ENCODE measurements around the gene TPPP3.

TPPP3 gene

DNA sequence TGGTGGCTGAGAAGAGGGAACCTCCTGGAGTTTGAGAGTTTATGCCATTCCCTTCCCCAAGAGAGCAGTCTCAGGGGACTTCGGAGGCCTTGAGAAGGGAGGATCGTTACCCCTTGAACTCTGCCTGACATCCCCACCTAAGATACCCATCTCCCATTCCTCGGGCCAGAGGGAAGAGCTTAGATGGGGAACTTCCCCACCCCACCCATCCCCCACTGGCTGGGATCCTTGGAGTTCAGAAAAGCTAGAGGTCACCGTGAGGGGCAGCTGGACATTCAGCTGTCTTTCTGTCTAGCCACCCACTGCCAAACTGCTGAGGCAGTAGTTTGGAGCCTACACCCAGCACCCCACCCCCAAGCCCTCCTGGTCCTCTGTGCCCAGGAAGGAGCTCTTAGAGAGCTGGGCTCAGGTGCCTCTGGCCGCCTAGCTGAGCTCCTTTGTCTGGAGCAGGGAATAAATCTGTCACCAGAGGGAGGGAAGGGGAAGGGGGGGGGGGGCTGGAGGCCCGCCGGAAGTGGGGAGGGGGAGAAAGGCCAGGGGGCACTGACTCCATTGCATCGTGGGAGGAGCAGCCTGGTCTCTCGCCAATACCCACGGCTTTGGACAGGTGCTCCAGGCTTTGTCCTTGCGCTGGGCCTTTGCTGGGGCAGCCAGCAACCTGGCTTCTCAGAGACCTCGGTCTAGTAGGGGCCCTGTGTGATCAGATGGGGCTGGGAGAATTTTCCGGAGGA lies 38.6 kb upstream of the TPPP3 start:
- Histone ChIP-seq H3K27me3 (ENCODE audit: control insufficient read depth, insufficient read depth, low read length) (no peaks in the 10 kb centered on the region), H3K4me1 (ENCODE audit: control insufficient read depth, insufficient read depth, low read length) (no peaks in the 10 kb centered on the region), H3K27ac (ENCODE audit: low read depth, low read length) (no peak overlapping the region), H3K36me3 (ENCODE audit: control insufficient read depth, insufficient read depth, low read length) (peaks cover under 1% of the 10 kb centered on the region), H3K4me3 (ENCODE audit: low read length) (peak overlapping the region; percentile 66), H3K9ac (ENCODE audit: low read length) (peak overlapping the region; percentile 60)

DNA sequence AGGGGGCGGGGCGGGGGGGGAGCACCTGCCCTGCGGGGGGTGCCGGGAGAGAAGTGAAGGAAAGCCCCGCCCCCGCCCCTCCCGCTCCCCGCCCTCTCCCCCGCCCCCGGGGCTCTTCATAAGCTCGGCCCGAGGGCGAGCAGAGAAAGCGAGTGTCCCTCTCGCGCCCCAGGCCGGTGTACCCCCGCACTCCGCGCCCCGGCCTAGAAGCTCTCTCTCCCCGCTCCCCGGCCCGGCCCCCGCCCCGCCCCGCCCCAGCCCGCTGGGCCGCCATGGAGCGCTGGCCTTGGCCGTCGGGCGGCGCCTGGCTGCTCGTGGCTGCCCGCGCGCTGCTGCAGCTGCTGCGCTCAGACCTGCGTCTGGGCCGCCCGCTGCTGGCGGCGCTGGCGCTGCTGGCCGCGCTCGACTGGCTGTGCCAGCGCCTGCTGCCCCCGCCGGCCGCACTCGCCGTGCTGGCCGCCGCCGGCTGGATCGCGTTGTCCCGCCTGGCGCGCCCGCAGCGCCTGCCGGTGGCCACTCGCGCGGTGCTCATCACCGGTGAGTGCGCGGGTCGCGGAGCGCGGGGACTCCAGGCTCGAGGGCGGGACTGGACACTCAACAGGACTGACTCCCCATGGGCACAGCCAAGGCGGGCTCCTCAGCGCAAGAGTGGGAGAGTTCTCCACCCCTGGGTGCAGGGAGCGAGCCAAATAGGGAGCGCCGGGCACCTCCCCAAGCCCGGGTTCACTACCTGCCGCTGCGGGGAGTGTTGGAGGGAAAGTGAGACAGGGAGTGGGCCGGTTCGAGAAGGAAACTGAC lies 37.9 kb upstream of the TPPP3 start, which contains the start of gene HSD11B2:
TSS of gene HSD11B2 (plus strand) at position 145 of the 798 bp plus-strand sequence. CDS start at position 273, 128 bp downstream.
- Histone ChIP-seq H3K4me3 (ENCODE audit: low read length) (peak within 1 kb of the TSS; percentile 66), H3K36me3 (ENCODE audit: control insufficient read depth, insufficient read depth, low read length) (no peaks in the 10 kb centered on the region), H3K27ac (ENCODE audit: low read depth, low read length) (peak within 1 kb of the TSS; percentile 38), H3K27me3 (ENCODE audit: control insufficient read depth, insufficient read depth, low read length) (no peaks in the 10 kb centered on the region), H3K4me1 (ENCODE audit: control insufficient read depth, insufficient read depth, low read length) (no peaks in the 10 kb centered on the region), H3K9ac (ENCODE audit: low read length) (peak within 1 kb of the TSS; percentile 61)

- H3K27ac ChIP-seq (ENCODE audit: low read depth, low read length), result peak overlapping the region; percentile 38
- no peaks in the 10 kb centered on the region for H3K27me3 ChIP-seq (ENCODE audit: control insufficient read depth, insufficient read depth, low read length)
- no peaks in the 10 kb centered on the region for H3K36me3 ChIP-seq (ENCODE audit: control insufficient read depth, insufficient read depth, low read length)
- peak overlapping the region; percentile 59 for H3K4me3 ChIP-seq (ENCODE audit: low read length)
- no peaks in the 10 kb centered on the region for H3K4me1 ChIP-seq (ENCODE audit: control insufficient read depth, insufficient read depth, low read length)
- H3K9ac ChIP-seq (ENCODE audit: low read length), result peak overlapping the region; percentile 61
Measured at GRCh38 chr16:67430504-67430976, 37.2 kb upstream of the TPPP3 start.

GRCh38 chr16:67429799-67430503 lies 36.7 kb upstream of the TPPP3 start:
- H3K9ac ChIP-seq (ENCODE audit: low read length), result peak overlapping the region; percentile 61
- no peaks in the 10 kb centered on the region for H3K27me3 ChIP-seq (ENCODE audit: control insufficient read depth, insufficient read depth, low read length)
- no peaks in the 10 kb centered on the region for H3K4me1 ChIP-seq (ENCODE audit: control insufficient read depth, insufficient read depth, low read length)
- H3K4me3 ChIP-seq (ENCODE audit: low read length), result peak overlapping the region; percentile 59
- H3K36me3 ChIP-seq (ENCODE audit: control insufficient read depth, insufficient read depth, low read length), result no peaks in the 10 kb centered on the region
- peak overlapping the region; percentile 38 for H3K27ac ChIP-seq (ENCODE audit: low read depth, low read length)

- no peak overlapping the region for H3K9ac ChIP-seq (ENCODE audit: low read length)
- no peaks in the 10 kb centered on the region for H3K36me3 ChIP-seq (ENCODE audit: control insufficient read depth, insufficient read depth, low read length)
- H3K27ac ChIP-seq (ENCODE audit: low read depth, low read length), result no peak overlapping the region
- no peaks in the 10 kb centered on the region for H3K27me3 ChIP-seq (ENCODE audit: control insufficient read depth, insufficient read depth, low read length)
- peak overlapping the region; percentile 59 for H3K4me3 ChIP-seq (ENCODE audit: low read length)
- no peaks in the 10 kb centered on the region for H3K4me1 ChIP-seq (ENCODE audit: control insufficient read depth, insufficient read depth, low read length)
Measured at GRCh38 chr16:67429053-67429798, 35.9 kb upstream of the TPPP3 start.

DNA sequence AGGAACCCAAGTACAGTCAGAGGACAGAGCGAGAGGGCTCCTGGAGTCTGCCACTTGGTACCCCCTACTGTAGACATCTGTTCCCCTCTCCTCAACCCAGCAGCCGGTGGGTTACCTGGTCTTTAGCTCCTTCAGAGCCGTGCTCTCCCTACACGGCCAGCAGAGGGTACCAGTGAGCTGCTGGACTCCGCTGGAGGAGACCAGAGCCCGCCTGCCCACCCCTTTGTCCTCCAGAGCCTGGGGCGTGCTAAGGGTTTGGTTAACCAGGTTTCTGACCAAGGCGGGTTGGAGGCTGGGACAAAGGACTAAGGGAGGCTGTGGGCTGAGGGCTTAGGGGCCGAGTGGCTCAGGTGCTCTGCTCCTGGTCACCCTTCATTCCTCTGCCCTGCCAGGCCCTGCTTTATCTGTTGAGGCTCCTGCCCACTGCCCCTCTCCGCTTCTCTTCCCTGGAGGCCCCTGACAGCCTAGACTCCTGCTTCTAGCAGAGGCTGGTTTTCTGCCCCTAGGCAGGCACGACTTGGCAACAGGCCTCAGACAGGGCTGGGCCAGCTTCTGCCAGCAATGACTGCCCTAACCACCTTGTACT lies 34.9 kb upstream of the TPPP3 start:
- no peak overlapping the region for H3K4me3 ChIP-seq (ENCODE audit: low read length)
- H3K9ac ChIP-seq (ENCODE audit: low read length), result no peak overlapping the region
- no peaks in the 10 kb centered on the region for H3K4me1 ChIP-seq (ENCODE audit: control insufficient read depth, insufficient read depth, low read length)
- H3K36me3 ChIP-seq (ENCODE audit: control insufficient read depth, insufficient read depth, low read length), result no peaks in the 10 kb centered on the region
- no peak overlapping the region for H3K27ac ChIP-seq (ENCODE audit: low read depth, low read length)
- H3K27me3 ChIP-seq (ENCODE audit: control insufficient read depth, insufficient read depth, low read length), result no peaks in the 10 kb centered on the region

GRCh38 chr16:67426950-67427349 lies 33.7 kb upstream of the TPPP3 start:
- Histone ChIP-seq H3K4me1 (ENCODE audit: control insufficient read depth, insufficient read depth, low read length) (no peaks in the 10 kb centered on the region), H3K27me3 (ENCODE audit: control insufficient read depth, insufficient read depth, low read length) (no peaks in the 10 kb centered on the region), H3K27ac (ENCODE audit: low read depth, low read length) (no peak overlapping the region), H3K4me3 (ENCODE audit: low read length) (no peak overlapping the region), H3K36me3 (ENCODE audit: control insufficient read depth, insufficient read depth, low read length) (no peaks in the 10 kb centered on the region), H3K9ac (ENCODE audit: low read length) (no peak overlapping the region)

GRCh38 chr16:67426022-67426421 lies 32.7 kb upstream of the TPPP3 start:
- H3K4me1 ChIP-seq (ENCODE audit: control insufficient read depth, insufficient read depth, low read length), result no peaks in the 10 kb centered on the region
- no peak overlapping the region for H3K27ac ChIP-seq (ENCODE audit: low read depth, low read length)
- H3K9ac ChIP-seq (ENCODE audit: low read length), result no peak overlapping the region
- H3K27me3 ChIP-seq (ENCODE audit: control insufficient read depth, insufficient read depth, low read length), result no peaks in the 10 kb centered on the region
- no peak overlapping the region for H3K4me3 ChIP-seq (ENCODE audit: low read length)
- no peaks in the 10 kb centered on the region for H3K36me3 ChIP-seq (ENCODE audit: control insufficient read depth, insufficient read depth, low read length)

- no peak overlapping the region for H3K9ac ChIP-seq (ENCODE audit: low read length)
- H3K27me3 ChIP-seq (ENCODE audit: control insufficient read depth, insufficient read depth, low read length), result no peaks in the 10 kb centered on the region
Measured at GRCh38 chr16:67425580-67425979, 32.3 kb upstream of the TPPP3 start.

DNA sequence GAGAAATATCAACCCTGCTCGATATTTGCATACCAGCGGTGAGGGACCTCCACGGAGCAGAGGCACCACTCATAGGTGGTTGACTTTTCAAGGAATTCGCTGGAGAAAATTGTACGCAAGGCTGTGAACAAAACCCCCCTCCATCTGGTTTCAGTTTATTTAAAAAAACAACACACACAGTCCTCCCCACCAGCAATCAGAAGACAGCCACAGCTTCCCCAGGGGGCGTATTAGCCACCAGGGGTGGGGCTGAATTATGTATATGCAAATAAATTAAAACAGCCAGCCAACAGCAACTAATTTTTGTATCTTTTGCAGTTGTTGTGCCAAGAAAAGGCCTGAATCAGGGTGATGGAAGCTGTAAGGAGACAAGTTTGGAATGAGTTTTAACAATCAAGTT lies 31.8 kb upstream of the TPPP3 start:
- no peak overlapping the region for H3K9ac ChIP-seq (ENCODE audit: low read length)
- H3K36me3 ChIP-seq (ENCODE audit: control insufficient read depth, insufficient read depth, low read length), result no peaks in the 10 kb centered on the region
- no peaks in the 10 kb centered on the region for H3K4me1 ChIP-seq (ENCODE audit: control insufficient read depth, insufficient read depth, low read length)
- no peak overlapping the region for H3K27ac ChIP-seq (ENCODE audit: low read depth, low read length)
- H3K27me3 ChIP-seq (ENCODE audit: control insufficient read depth, insufficient read depth, low read length), result no peaks in the 10 kb centered on the region
- H3K4me3 ChIP-seq (ENCODE audit: low read length), result no peak overlapping the region

More at GRCh38 chr16:67425580-67425979, 32.3 kb upstream of the TPPP3 start:
- no peaks in the 10 kb centered on the region for H3K36me3 ChIP-seq (ENCODE audit: control insufficient read depth, insufficient read depth, low read length)
- H3K4me1 ChIP-seq (ENCODE audit: control insufficient read depth, insufficient read depth, low read length), result no peaks in the 10 kb centered on the region
- no peak overlapping the region for H3K4me3 ChIP-seq (ENCODE audit: low read length)
- H3K27ac ChIP-seq (ENCODE audit: low read depth, low read length), result no peak overlapping the region

- H3K27ac ChIP-seq (ENCODE audit: low read depth, low read length), result no peak overlapping the region
- H3K4me3 ChIP-seq (ENCODE audit: low read length), result no peak overlapping the region
- H3K27me3 ChIP-seq (ENCODE audit: control insufficient read depth, insufficient read depth, low read length), result no peaks in the 10 kb centered on the region
Measured at GRCh38 chr16:67424261-67424615, 30.9 kb upstream of the TPPP3 start.

More at GRCh38 chr16:67424261-67424615, 30.9 kb upstream of the TPPP3 start:
- Histone ChIP-seq H3K36me3 (ENCODE audit: control insufficient read depth, insufficient read depth, low read length) (no peaks in the 10 kb centered on the region), H3K9ac (ENCODE audit: low read length) (no peak overlapping the region), H3K4me1 (ENCODE audit: control insufficient read depth, insufficient read depth, low read length) (no peaks in the 10 kb centered on the region)

All from rectal smooth muscle tissue (tissue), 1 donor.